Right atrium auricular region (tissue), 2 donors: Measurements from ENCODE around the gene RIPK3. TPM values are rescaled to one million over a fixed set of nuclear protein-coding genes. Genes with fewer than 3 reads are reported as not detected.
"Not testable (repeated sequence)": the region's sequence is repeated elsewhere in the genome, so short reads cannot be mapped to it uniquely, and the experiment has no call there.

Experiments
- DNase-seq: peaks from one replicate; pipeline ENCODE4 v3.0.0-alpha.2; 2019; ENCODE audit warnings: low spot score
- H3K27ac ChIP-seq, 2 donors: fragments of 200-600 bp; sonication (generic); 1 replicate in 1 of 2; 2 replicates in 1 of 2; pipeline ENCODE4 v1.5.1; 2016 to 2019
- H3K27me3 ChIP-seq, 2 donors: fragments of 200-600 bp; sonication (generic); one replicate each; pipeline versions ENCODE4 v1.5.1 to v1.6.0; 2017 to 2019
- H3K36me3 ChIP-seq: fragments of 200-600 bp; sonication (generic); one replicate; pipeline ENCODE4 v1.5.1; 2016
- H3K4me1 ChIP-seq, 2 donors: fragments of 200-600 bp; sonication (generic); one replicate each; pipeline versions ENCODE4 v1.5.1 to v1.6.0; 2017 to 2019
- H3K4me3 ChIP-seq, 2 donors: fragments of 200-600 bp; sonication (generic); 1 replicate in 1 of 2; 2 replicates in 1 of 2; pipeline ENCODE4 v1.5.1; 2017 to 2019; ENCODE audit warnings: mild to moderate bottlenecking in 1 of 2, moderate library complexity in 1 of 2
- H3K9me3 ChIP-seq, 2 donors: fragments of 200-600 bp; sonication (generic); one replicate each; pipeline ENCODE4 v1.5.1; 2019
- total RNA-seq, 2 donors: library from RNA; depleted of rRNA; stranded (reverse); fragments of >200 nt; gene quantifications; one replicate each; pipeline ENCODE4 v1.1.0, GENCODE V29; 2016
- TF ChIP-seq, protein P1 (sequence below), 2 donors: fragments of 200-600 bp; sonication (generic); IDR thresholded peaks; one replicate each; pipeline ENCODE4 v1.5.1; 2019; ENCODE audit warnings: antibody characterized with exemption in 2 of 2

The RIPK3 gene
- total RNA-seq, 2 donors from 2014 or later, result 1.9 to 3.8 TPM

DNA sequence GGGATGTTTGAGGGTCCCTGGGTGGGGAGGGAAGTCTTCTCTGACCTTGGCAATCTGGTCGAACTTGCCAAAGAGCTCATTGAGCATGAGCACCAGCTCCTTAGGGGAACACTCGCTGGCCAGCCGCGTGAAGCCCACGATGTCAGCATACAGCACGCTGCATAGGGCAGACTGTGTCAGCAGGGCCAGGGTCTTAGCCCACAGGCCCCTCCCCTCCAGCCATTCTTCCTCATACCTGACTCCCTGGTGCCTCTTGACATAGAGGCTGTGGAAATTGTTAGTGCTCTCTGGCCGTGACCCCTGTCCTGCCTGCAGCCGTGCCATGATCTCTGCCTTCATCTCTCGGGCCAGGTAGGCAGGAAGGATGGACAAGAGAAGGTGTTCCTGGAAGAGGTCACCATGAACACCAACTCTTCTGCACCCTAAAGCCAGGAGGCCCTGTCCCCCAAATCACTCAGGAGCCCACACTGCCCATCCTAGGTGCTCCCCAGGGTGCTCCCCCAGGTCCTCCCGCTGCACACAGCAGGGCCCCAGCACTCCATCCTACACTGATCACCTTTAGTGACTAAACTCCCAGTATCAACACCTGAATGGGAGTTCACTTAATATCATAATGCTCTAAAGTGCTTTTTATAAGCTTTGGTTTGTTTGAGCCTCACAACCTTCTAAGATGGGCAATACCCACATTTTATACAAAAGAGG lies 8.7 kb downstream of the RIPK3 start:
- H3K9me3 ChIP-seq, result no peaks in the 10 kb centered on the region
- TF ChIP-seq, protein P1, sequence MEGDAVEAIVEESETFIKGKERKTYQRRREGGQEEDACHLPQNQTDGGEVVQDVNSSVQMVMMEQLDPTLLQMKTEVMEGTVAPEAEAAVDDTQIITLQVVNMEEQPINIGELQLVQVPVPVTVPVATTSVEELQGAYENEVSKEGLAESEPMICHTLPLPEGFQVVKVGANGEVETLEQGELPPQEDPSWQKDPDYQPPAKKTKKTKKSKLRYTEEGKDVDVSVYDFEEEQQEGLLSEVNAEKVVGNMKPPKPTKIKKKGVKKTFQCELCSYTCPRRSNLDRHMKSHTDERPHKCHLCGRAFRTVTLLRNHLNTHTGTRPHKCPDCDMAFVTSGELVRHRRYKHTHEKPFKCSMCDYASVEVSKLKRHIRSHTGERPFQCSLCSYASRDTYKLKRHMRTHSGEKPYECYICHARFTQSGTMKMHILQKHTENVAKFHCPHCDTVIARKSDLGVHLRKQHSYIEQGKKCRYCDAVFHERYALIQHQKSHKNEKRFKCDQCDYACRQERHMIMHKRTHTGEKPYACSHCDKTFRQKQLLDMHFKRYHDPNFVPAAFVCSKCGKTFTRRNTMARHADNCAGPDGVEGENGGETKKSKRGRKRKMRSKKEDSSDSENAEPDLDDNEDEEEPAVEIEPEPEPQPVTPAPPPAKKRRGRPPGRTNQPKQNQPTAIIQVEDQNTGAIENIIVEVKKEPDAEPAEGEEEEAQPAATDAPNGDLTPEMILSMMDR (IDR thresholded peaks at IDR 0.05), result no peak
- no peak overlapping the region for H3K4me3 ChIP-seq
- peaks cover 0 to 4% of the 10 kb centered on the region in 2 donors for H3K27me3 ChIP-seq
- peaks cover 0 to 40% of the 10 kb centered on the region in 2 donors for H3K4me1 ChIP-seq
- DNase-seq, result no peak
- no peak overlapping the region for H3K27ac ChIP-seq
- no peaks in the 10 kb centered on the region for H3K36me3 ChIP-seq

DNA sequence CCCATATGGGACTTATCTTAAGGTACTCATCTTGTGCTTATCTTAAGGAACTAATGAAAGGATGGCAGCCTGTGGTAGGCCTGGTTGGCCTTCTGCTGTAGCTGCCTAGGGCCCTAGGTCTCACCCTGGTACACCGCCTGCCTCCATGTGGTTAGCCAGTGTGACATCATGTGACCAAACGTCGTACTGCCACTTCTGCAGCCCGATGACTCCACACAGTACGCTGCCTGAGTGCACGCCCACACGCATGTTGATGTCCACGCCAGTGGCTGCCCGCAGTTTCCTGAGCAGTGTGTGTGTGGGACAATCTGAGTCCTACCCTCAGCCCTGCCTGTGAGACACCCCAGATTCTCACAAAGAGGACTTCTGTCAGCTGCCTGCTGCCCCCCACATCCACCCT lies 10.1 kb downstream of the RIPK3 start:
- peaks cover 0 to 29% of the 10 kb centered on the region in 2 donors for H3K4me1 ChIP-seq
- H3K27ac ChIP-seq, result no peak overlapping the region
- no peak for DNase-seq
- peaks cover 0 to 4% of the 10 kb centered on the region in 2 donors for H3K27me3 ChIP-seq
- no peak overlapping the region for H3K4me3 ChIP-seq
- TF ChIP-seq, protein P1 (IDR thresholded peaks at IDR 0.05), result no peak
- no peaks in the 10 kb centered on the region for H3K9me3 ChIP-seq
- no peaks in the 10 kb centered on the region for H3K36me3 ChIP-seq

DNA sequence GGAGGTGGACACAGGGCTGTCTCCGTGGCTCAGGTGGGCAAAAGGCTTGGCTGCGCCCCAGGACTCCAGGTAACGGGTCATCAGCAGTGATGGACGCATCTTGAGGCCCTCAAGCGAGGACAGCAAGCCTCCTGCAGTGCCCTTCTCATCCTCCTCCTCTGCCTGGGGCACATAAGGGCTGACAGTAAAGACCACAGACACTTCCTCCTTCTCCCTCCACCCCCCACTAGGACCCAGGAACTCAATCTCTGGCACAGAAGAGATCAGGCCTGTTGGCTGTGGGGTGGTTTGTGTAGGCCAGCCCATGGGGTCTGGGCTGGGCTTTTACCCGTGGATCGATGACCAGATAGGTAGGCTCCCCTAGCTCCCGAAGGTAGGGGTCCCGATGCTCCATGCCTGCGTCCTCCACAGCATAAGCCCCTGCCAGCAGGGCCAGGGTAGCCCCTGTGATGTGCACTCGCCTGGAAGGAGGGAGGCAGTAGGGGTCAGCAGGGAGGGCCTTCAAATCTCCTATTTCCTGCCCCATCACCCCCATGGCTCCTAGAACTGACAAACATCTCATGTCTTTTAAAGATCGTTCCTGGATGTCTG lies 10.6 kb downstream of the RIPK3 start:
- Histone ChIP-seq H3K4me1 (peaks cover 0 to 23% of the 10 kb centered on the region in 2 donors), H3K27me3 (no peaks in the 10 kb centered on the region), H3K4me3 (no peak overlapping the region), H3K9me3 (no peaks in the 10 kb centered on the region), H3K27ac (no peak overlapping the region), H3K36me3 (no peaks in the 10 kb centered on the region)
- DNase-seq, result no peak
- TF ChIP-seq, protein P1 (IDR thresholded peaks at IDR 0.05), result no peak

DNA sequence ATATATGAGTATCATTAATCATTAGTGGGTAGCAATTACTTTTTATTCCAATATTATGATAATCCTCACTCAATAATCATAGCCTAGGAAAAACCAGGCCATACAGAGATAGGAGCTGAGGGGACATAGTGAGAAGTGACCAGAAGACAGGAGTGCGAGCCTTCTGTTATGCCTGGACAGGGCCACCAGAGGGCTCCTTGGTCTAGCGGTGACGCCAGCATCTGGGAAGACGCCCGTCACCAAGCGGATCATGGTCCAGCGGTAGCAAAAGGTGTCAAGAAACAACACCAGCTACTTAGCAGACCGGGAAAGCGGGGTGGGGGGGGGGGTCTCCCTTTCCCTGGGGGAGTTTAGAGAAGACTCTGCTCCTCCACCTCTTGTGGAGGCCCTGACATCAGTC lies 11.9 kb downstream of the RIPK3 start:
- not testable (repeated sequence) for DNase-seq

DNA sequence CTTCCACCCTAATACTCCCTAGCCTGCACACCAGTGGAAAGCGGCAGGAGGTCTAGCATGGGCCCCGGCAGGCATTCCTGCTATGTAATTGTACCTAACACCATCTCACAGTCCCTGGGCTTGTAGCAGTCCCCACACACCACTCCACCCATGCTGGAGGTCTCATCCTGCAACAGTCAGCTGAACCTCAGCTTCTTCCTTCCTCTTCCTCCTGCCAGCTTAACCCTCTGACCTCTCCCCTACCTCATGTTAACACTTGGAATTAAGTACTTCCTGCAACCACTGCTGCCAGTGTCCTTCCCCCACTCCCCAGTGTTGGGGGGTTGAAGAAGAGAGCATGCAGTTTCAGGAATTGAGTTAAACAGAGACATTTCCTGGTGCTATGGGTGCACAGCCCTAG lies 12.5 kb downstream of the RIPK3 start:
- peaks cover 0 to 5% of the 10 kb centered on the region in 2 donors for H3K4me1 ChIP-seq
- H3K36me3 ChIP-seq, result no peaks in the 10 kb centered on the region
- H3K9me3 ChIP-seq, result no peaks in the 10 kb centered on the region
- TF ChIP-seq, protein P1 (IDR thresholded peaks at IDR 0.05), result no peak
- H3K4me3 ChIP-seq, result no peak overlapping the region
- DNase-seq, result no peak
- no peak overlapping the region for H3K27ac ChIP-seq
- H3K27me3 ChIP-seq, result no peaks in the 10 kb centered on the region

More for the DNA sequence above, 11.9 kb downstream of the RIPK3 start:
- H3K27ac ChIP-seq, H3K9me3 ChIP-seq, H3K4me3 ChIP-seq, H3K27me3 ChIP-seq, H3K36me3 ChIP-seq: not testable (repeated sequence)
- TF ChIP-seq, protein P1 (IDR thresholded peaks at IDR 0.05), result peak; percentile 60 to 67
- H3K4me1 ChIP-seq, result peaks cover 0 to 11% of the 10 kb centered on the region in 2 donors
